H9 (cell line): ENCODE measurements around the gene CFAP157. TPM values are rescaled to one million over a fixed set of nuclear protein-coding genes. Genes with fewer than 3 reads are reported as not detected.
"Not testable (repeated sequence)": the region's sequence is repeated elsewhere in the genome, so short reads cannot be mapped to it uniquely, and the experiment has no call there.

Experiments used
- DNase-seq: peaks from one replicate; pipeline ENCODE4 v3.0.0-alpha.2; 2017
- H2AFZ ChIP-seq: one replicate; pipeline ENCODE4 v1.6.1; 2013; ENCODE audit warnings: mild to moderate bottlenecking, low read length, control low read depth, moderate library complexity
- H2AK5ac ChIP-seq: 2 replicates; pipeline ENCODE4 v1.6.1; 2013; ENCODE audit warnings: low read length, control low read depth, mixed read lengths; ENCODE audit not compliant: insufficient read length
- H2BK120ac ChIP-seq: one replicate; pipeline ENCODE4 v1.6.1; 2013; ENCODE audit warnings: low read depth, mild to moderate bottlenecking, low read length, control low read depth, inconsistent platforms; ENCODE audit not compliant: poor library complexity, severe bottlenecking
- H2BK12ac ChIP-seq: 2 replicates; pipeline ENCODE4 v1.6.1; 2013; ENCODE audit warnings: low read length, control low read depth, mixed read lengths, low read depth; ENCODE audit not compliant: insufficient read length
- H2BK15ac ChIP-seq: 2 replicates; pipeline ENCODE4 v1.6.1; 2013; ENCODE audit warnings: low read depth, low read length, control low read depth
- H2BK20ac ChIP-seq: one replicate; pipeline ENCODE4 v1.6.1; 2013; ENCODE audit warnings: low read depth, mild to moderate bottlenecking, low read length, control low read depth, inconsistent platforms; ENCODE audit not compliant: poor library complexity, severe bottlenecking
- H2BK5ac ChIP-seq: 2 replicates; pipeline ENCODE4 v1.6.1; 2013; ENCODE audit warnings: low read length, control low read depth, mixed read lengths; ENCODE audit not compliant: insufficient read length
- H3K14ac ChIP-seq: 2 replicates; pipeline ENCODE4 v1.6.1; 2013; ENCODE audit warnings: low read length, control low read depth; ENCODE audit not compliant: insufficient read depth
- H3K18ac ChIP-seq: 2 replicates; pipeline ENCODE4 v1.6.1; 2013; ENCODE audit warnings: low read depth, mild to moderate bottlenecking, mixed read lengths, low read length, control low read depth; ENCODE audit not compliant: insufficient read length
- H3K23ac ChIP-seq: 2 replicates; pipeline ENCODE4 v1.6.1; 2013; ENCODE audit warnings: low read length, control low read depth, mixed read lengths, low read depth; ENCODE audit not compliant: insufficient read length
- H3K23me2 ChIP-seq: 2 replicates; pipeline ENCODE4 v1.6.1; 2013; ENCODE audit warnings: low read depth, mild to moderate bottlenecking, mixed read lengths, low read length, control low read depth; ENCODE audit not compliant: insufficient read length, poor library complexity, severe bottlenecking
- H3K27ac ChIP-seq: 2 replicates; pipeline ENCODE4 v1.5.1; 2013; ENCODE audit warnings: low read length, control low read depth, mixed read lengths, low read depth; ENCODE audit not compliant: insufficient read length
- H3K27me3 ChIP-seq: 2 replicates; pipeline ENCODE4 v1.6.1; 2013; ENCODE audit warnings: low read length, control low read depth, inconsistent platforms; ENCODE audit not compliant: insufficient read depth
- H3K4ac ChIP-seq: 2 replicates; pipeline ENCODE4 v1.6.1; 2013; ENCODE audit warnings: low read depth, mild to moderate bottlenecking, control low read depth, inconsistent platforms, low read length, moderate library complexity
- H3K4me1 ChIP-seq: 2 replicates; pipeline ENCODE4 v1.6.1; 2013; ENCODE audit warnings: low read length, control low read depth, inconsistent platforms; ENCODE audit not compliant: insufficient read depth
- H3K4me2 ChIP-seq: 2 replicates; pipeline ENCODE4 v1.6.1; 2013; ENCODE audit warnings: low read length, control low read depth, mixed read lengths; ENCODE audit not compliant: insufficient read length, insufficient read depth
- H3K56ac ChIP-seq: 2 replicates; pipeline ENCODE4 v1.6.1; 2013; ENCODE audit warnings: low read depth, mild to moderate bottlenecking, mixed read lengths, low read length, control low read depth; ENCODE audit not compliant: insufficient read length
- H3K79me1 ChIP-seq: 2 replicates; pipeline ENCODE4 v1.6.1; 2013; ENCODE audit warnings: low read depth, mild to moderate bottlenecking, moderate library complexity, low read length, control low read depth, inconsistent platforms; ENCODE audit not compliant: insufficient read depth, poor library complexity, severe bottlenecking
- H3K79me2 ChIP-seq: 2 replicates; pipeline ENCODE4 v1.6.1; 2013; ENCODE audit warnings: low read length, control low read depth, inconsistent platforms; ENCODE audit not compliant: insufficient read depth
- H3K9ac ChIP-seq: 2 replicates; pipeline ENCODE4 v1.6.1; 2013; ENCODE audit warnings: low read length, control low read depth, mixed read lengths; ENCODE audit not compliant: insufficient read length; ENCODE audit errors: extremely low read depth
- H3K9me3 ChIP-seq: one replicate; pipeline ENCODE4 v1.6.1; 2013; ENCODE audit warnings: low read depth, low read length, inconsistent platforms; ENCODE audit not compliant: control insufficient read depth
- H3T11ph ChIP-seq: one replicate; pipeline ENCODE4 v1.6.1; 2013; ENCODE audit warnings: mild to moderate bottlenecking, low read length, control low read depth, inconsistent platforms
- H4K20me1 ChIP-seq: one replicate; pipeline ENCODE4 v1.6.1; 2013; ENCODE audit not compliant: control insufficient read depth, insufficient read length, insufficient read depth
- H4K5ac ChIP-seq: 2 replicates; pipeline ENCODE4 v1.6.1; 2013; ENCODE audit warnings: low read depth, mild to moderate bottlenecking, mixed read lengths, low read length, control low read depth; ENCODE audit not compliant: insufficient read length
- H4K8ac ChIP-seq: replicated peaks from 2 replicates; pipeline ENCODE4 v1.6.1; 2013; ENCODE audit warnings: low read length, control low read depth, mixed read lengths, low read depth; ENCODE audit not compliant: insufficient read length
- H4K91ac ChIP-seq: 2 replicates; pipeline ENCODE4 v1.6.1; 2013; ENCODE audit warnings: low read depth, mild to moderate bottlenecking, moderate library complexity, mixed read lengths, low read length, control low read depth; ENCODE audit not compliant: insufficient read length
- H3K27ac Mint-ChIP-seq, 3 experiments: 2 replicates in 2 of 3; 3 replicates in 1 of 3; pipeline ENCODE4 v1.8.0; 2020 to 2021; ENCODE audit warnings: mixed read lengths in 3 of 3, mild to moderate bottlenecking in 1 of 3, moderate library complexity in 1 of 3
- H3K27me3 Mint-ChIP-seq: 2 replicates; pipeline ENCODE4 v1.8.0; 2021; ENCODE audit warnings: low read depth, mild to moderate bottlenecking, moderate library complexity, mixed read lengths
- H3K36me3 Mint-ChIP-seq, 3 experiments: 2 replicates in 2 of 3; 3 replicates in 1 of 3; pipeline ENCODE4 v1.8.0; 2020 to 2021; ENCODE audit warnings: low read depth in 3 of 3, mixed read lengths in 3 of 3; ENCODE audit not compliant: insufficient read depth in 1 of 3
- H3K4me1 Mint-ChIP-seq, 2 experiments: 2 replicates each; pipeline ENCODE4 v1.8.0; 2020; ENCODE audit warnings: mixed read lengths in 2 of 2
- H3K4me3 Mint-ChIP-seq, 2 experiments: 2 replicates in 1 of 2; 3 replicates in 1 of 2; pipeline ENCODE4 v1.8.0; 2020 to 2021; ENCODE audit warnings: mild to moderate bottlenecking in 2 of 2, mixed read lengths in 2 of 2, moderate library complexity in 1 of 2
- H3K9me3 Mint-ChIP-seq, 2 experiments: 2 replicates in 1 of 2; 3 replicates in 1 of 2; pipeline ENCODE4 v1.8.0; 2020; ENCODE audit warnings: mild to moderate bottlenecking in 2 of 2, mixed read lengths in 2 of 2, moderate library complexity in 1 of 2
- CTCF ChIP-seq: fragments of 200-600 bp; sonication (generic); conservative IDR thresholded peaks from 3 replicates; pipeline ENCODE4 v1.8.0; 2021; ENCODE audit warnings: antibody characterized with exemption, mild to moderate bottlenecking
- WGBS: extraction: QIAGEN DNeasy Blood & Tissue Kit; methylation state at CpG from one replicate; pipeline ENCODE4 v1.1.7; 2013; ENCODE audit warnings: missing lambda C conversion rate, low lambda C conversion rate, mixed read lengths; ENCODE audit not compliant: insufficient read length; ENCODE audit errors: extremely low coverage; 5-methylcytosine and 5-hydroxymethylcytosine counted together
- total RNA-seq: library from RNA; stranded (reverse); gene quantifications from 2 replicates; pipeline ENCODE4 v1.2.1, GENCODE V29; 2021

Gene CFAP157
- total RNA-seq, 1 experiment from 2014 or later: 0.22 TPM

- Mint-ChIP-seq H3K27ac (no peak overlapping the region), H3K36me3 (no peaks in the 10 kb centered on the region), H3K27me3 (peaks cover 52% of the 10 kb centered on the region), H3K4me3 (peak overlapping the region in 1 of 2 experiments; percentile 76; a peak in 1 of 5 replicates), H3K9me3 (no peaks in the 10 kb centered on the region), H3K4me1 (peaks cover 5 to 9% of the 10 kb centered on the region in 2 experiments; a peak in 3 of 4 replicates)
- H3K79me2 ChIP-seq: no peaks in the 10 kb centered on the region
- no peak overlapping the region for H2BK12ac ChIP-seq
- H3K23ac ChIP-seq: no peak overlapping the region
- H3K4me1 ChIP-seq: peaks cover 3% of the 10 kb centered on the region; the same call in 1 of the 2 replicates
- no peak overlapping the region for H2AFZ ChIP-seq
- no peak overlapping the region for H4K8ac ChIP-seq
- H3K9me3 ChIP-seq: no peaks in the 10 kb centered on the region
- no peak for TF ChIP-seq CTCF
- H3K79me1 ChIP-seq: no peaks in the 10 kb centered on the region
- no peaks in the 10 kb centered on the region; the same call in 1 of the 2 replicates for H3K27me3 ChIP-seq
- H4K20me1 ChIP-seq: no peaks in the 10 kb centered on the region
- no peak overlapping the region for H3K56ac ChIP-seq
- H2BK20ac ChIP-seq: no peak overlapping the region
- no peak overlapping the region for H2BK15ac ChIP-seq
- no peak overlapping the region for H3K4me2 ChIP-seq
- H2AK5ac ChIP-seq: no peak overlapping the region
- no peak overlapping the region for H3K9ac ChIP-seq
- H4K5ac ChIP-seq: no peak overlapping the region
- H3K14ac ChIP-seq: no peak overlapping the region
- peaks cover 6% of the 10 kb centered on the region for H3K23me2 ChIP-seq
- no CpG with 5 or more reads among the region's 3 CpGs for WGBS
- no peak for DNase-seq
- H2BK120ac ChIP-seq: no peak overlapping the region
- H3T11ph ChIP-seq: no peak overlapping the region
- H3K4ac ChIP-seq: no peak overlapping the region
- no peak overlapping the region for H2BK5ac ChIP-seq
- no peak overlapping the region for H3K27ac ChIP-seq
- no peak overlapping the region for H3K18ac ChIP-seq
- no peak overlapping the region for H4K91ac ChIP-seq
Measured at GRCh38 chr9:127756233-127756632, 49.4 kb downstream of the CFAP157 start.

- H3K27ac ChIP-seq, H4K5ac ChIP-seq, H3K23me2 ChIP-seq, H3K79me2 ChIP-seq, H4K91ac ChIP-seq, H3K23ac ChIP-seq, H4K8ac ChIP-seq, H3K36me3 Mint-ChIP-seq, H2BK12ac ChIP-seq, H3K9me3 ChIP-seq, H3K27ac Mint-ChIP-seq, H3K9me3 Mint-ChIP-seq, H3K9ac ChIP-seq, H2BK20ac ChIP-seq, H3K27me3 ChIP-seq, H2BK120ac ChIP-seq, H2BK5ac ChIP-seq, H3K4me3 Mint-ChIP-seq, H4K20me1 ChIP-seq, H3K56ac ChIP-seq, H3K4me2 ChIP-seq, H3K18ac ChIP-seq, H3T11ph ChIP-seq, H2AFZ ChIP-seq, H3K14ac ChIP-seq, H3K79me1 ChIP-seq, H3K4ac ChIP-seq, DNase-seq, H3K4me1 ChIP-seq, H2BK15ac ChIP-seq, H2AK5ac ChIP-seq: not testable (repeated sequence)
- peaks cover 9 to 11% of the 10 kb centered on the region in 2 experiments for H3K4me1 Mint-ChIP-seq
- H3K27me3 Mint-ChIP-seq: peaks cover 48% of the 10 kb centered on the region
- WGBS: no CpG with 5 or more reads among the region's 11 CpGs
Measured at GRCh38 chr9:127756776-127757175, 50.0 kb downstream of the CFAP157 start.
